Measurements from ENCODE around the gene ATXN1. TPM values are rescaled to one million over a fixed set of nuclear protein-coding genes. Genes with fewer than 3 reads are reported as not detected.
A peak's percentile ranks its signal among the peaks of the same experiment; 100 is the strongest.

Gene ATXN1
- polyA plus RNA-seq, 1 donor from 2014 or later, result 28.2 TPM

- H3K27me3 ChIP-seq (ENCODE audit: insufficient read depth, low read depth, low read length), result no peaks in the 10 kb centered on the region
- H3K27ac ChIP-seq (ENCODE audit: low read length), result peak overlapping the region; percentile 51
- H3K9me3 ChIP-seq (ENCODE audit: low read length), result no peaks in the 10 kb centered on the region
- peak overlapping the region; percentile 29 for H3K4me3 ChIP-seq (ENCODE audit: low read length)
- H3K9ac ChIP-seq (ENCODE audit: low read length), result no peak overlapping the region
- H4K20me1 ChIP-seq (ENCODE audit: insufficient read depth), result no peaks in the 10 kb centered on the region
- H3K79me2 ChIP-seq (replicated peaks; ENCODE audit: insufficient read depth, low read length), result no peaks in the 10 kb centered on the region
- H3F3A ChIP-seq (ENCODE audit: insufficient read depth, low read length, poor library complexity, severe bottlenecking), result peaks cover 4% of the 10 kb centered on the region
- no peaks in the 10 kb centered on the region for H3K9me2 ChIP-seq (ENCODE audit: insufficient read depth, low read length)
- TF ChIP-seq SMC3 (conservative IDR thresholded peaks at IDR 0.05; ENCODE audit: poor library complexity), result no peak
- H2AFZ ChIP-seq (ENCODE audit: low read depth, low read length), result no peak overlapping the region
- H3K36me3 ChIP-seq (ENCODE audit: insufficient read depth, low read length), result no peaks in the 10 kb centered on the region
- peak overlapping the region; percentile 11 for H3K4me2 ChIP-seq (ENCODE audit: low read length)
These were observed 328.9 kb downstream of the ATXN1 start for GRCh38 chr6:16432075-16433032.

- H2AFZ ChIP-seq (ENCODE audit: low read depth, low read length), result no peak overlapping the region
- H3K4me2 ChIP-seq (ENCODE audit: low read length), result no peak overlapping the region
- H3K4me3 ChIP-seq (ENCODE audit: low read length), result no peak overlapping the region
- no peaks in the 10 kb centered on the region for H3K36me3 ChIP-seq (ENCODE audit: insufficient read depth, low read length)
- H3K27me3 ChIP-seq (ENCODE audit: insufficient read depth, low read depth, low read length), result no peaks in the 10 kb centered on the region
- H3K9me2 ChIP-seq (ENCODE audit: insufficient read depth, low read length), result no peaks in the 10 kb centered on the region
- H3K79me2 ChIP-seq (replicated peaks; ENCODE audit: insufficient read depth, low read length), result no peaks in the 10 kb centered on the region
- H4K20me1 ChIP-seq (ENCODE audit: insufficient read depth), result no peaks in the 10 kb centered on the region
- TF ChIP-seq REST (IDR thresholded peaks at IDR 0.05; ENCODE audit: borderline replicate concordance) (no peak), CTCF (IDR thresholded peaks at IDR 0.05; ENCODE audit: poor library complexity, severe bottlenecking) (no peak), MXI1 (conservative IDR thresholded peaks at IDR 0.05; ENCODE audit: poor library complexity, severe bottlenecking) (no peak), EZH2 (IDR thresholded peaks at IDR 0.05; ENCODE audit: borderline replicate concordance, insufficient read depth, low read length, poor library complexity, severe bottlenecking) (no peak), POLR2AphosphoS5 (IDR thresholded peaks at IDR 0.05) (no peak), TAF1 (IDR thresholded peaks at IDR 0.05; ENCODE audit: low read depth) (no peak), SMC3 (conservative IDR thresholded peaks at IDR 0.05; ENCODE audit: poor library complexity) (no peak), RAD21 (conservative IDR thresholded peaks at IDR 0.05) (no peak), EP300 (conservative IDR thresholded peaks at IDR 0.05; ENCODE audit: poor library complexity, severe bottlenecking) (no peak)
- H3K9ac ChIP-seq (ENCODE audit: low read length), result no peak overlapping the region
- H3K9me3 ChIP-seq (ENCODE audit: low read length), result no peaks in the 10 kb centered on the region
- H3F3A ChIP-seq (ENCODE audit: insufficient read depth, low read length, poor library complexity, severe bottlenecking), result peaks cover 4% of the 10 kb centered on the region
- H3K27ac ChIP-seq (ENCODE audit: low read length), result peak overlapping the region; percentile 51
These were observed 330.2 kb downstream of the ATXN1 start for GRCh38 chr6:16431106-16431505.

All from neural cell (in vitro differentiated cells).